ENCODE measurements around the gene SHISA7. TPM values are rescaled to one million over a fixed set of nuclear protein-coding genes. Genes with fewer than 3 reads are reported as not detected.

Gene SHISA7
- total and polyA plus RNA-seq, 2 experiments from 2014 or later = not detected

DNA sequence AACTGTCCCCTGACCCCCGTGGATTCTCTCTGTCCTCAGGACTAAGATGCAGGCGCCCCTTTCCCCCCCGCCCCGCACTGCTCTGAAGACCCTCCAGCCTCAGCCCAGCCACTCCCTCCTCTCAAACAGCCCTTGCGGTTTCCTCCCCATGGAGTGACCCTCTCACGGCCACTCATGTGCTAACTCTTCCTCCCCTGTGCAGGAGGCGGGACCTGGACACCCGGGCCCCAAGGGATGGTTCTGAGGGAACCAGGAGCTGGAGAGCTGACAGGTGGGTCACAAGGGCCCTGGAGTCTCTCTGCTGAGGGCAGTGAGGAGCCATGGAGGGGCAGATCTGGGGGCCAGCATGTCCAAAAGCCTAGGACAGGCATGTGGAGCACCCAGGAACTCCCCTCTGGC lies 16.4 kb upstream of the SHISA7 start:
- Histone ChIP-seq H3K4me1 (ENCODE audit: low read depth) (no peaks in the 10 kb centered on the region), H3K27me3 (no peaks in the 10 kb centered on the region), H3K27ac (no peak overlapping the region), H3K4me3 (no peak overlapping the region), H3K36me3 (no peaks in the 10 kb centered on the region), H3K9me3 (ENCODE audit: low read depth) (no peaks in the 10 kb centered on the region)
- TF ChIP-seq, protein P1, sequence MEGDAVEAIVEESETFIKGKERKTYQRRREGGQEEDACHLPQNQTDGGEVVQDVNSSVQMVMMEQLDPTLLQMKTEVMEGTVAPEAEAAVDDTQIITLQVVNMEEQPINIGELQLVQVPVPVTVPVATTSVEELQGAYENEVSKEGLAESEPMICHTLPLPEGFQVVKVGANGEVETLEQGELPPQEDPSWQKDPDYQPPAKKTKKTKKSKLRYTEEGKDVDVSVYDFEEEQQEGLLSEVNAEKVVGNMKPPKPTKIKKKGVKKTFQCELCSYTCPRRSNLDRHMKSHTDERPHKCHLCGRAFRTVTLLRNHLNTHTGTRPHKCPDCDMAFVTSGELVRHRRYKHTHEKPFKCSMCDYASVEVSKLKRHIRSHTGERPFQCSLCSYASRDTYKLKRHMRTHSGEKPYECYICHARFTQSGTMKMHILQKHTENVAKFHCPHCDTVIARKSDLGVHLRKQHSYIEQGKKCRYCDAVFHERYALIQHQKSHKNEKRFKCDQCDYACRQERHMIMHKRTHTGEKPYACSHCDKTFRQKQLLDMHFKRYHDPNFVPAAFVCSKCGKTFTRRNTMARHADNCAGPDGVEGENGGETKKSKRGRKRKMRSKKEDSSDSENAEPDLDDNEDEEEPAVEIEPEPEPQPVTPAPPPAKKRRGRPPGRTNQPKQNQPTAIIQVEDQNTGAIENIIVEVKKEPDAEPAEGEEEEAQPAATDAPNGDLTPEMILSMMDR (IDR thresholded peaks at IDR 0.05; ENCODE audit: low read depth, low read length) = no peak
- no peak for DNase-seq (ENCODE audit: low read depth in 1 of 2, low spot score in 1 of 2)

DNA sequence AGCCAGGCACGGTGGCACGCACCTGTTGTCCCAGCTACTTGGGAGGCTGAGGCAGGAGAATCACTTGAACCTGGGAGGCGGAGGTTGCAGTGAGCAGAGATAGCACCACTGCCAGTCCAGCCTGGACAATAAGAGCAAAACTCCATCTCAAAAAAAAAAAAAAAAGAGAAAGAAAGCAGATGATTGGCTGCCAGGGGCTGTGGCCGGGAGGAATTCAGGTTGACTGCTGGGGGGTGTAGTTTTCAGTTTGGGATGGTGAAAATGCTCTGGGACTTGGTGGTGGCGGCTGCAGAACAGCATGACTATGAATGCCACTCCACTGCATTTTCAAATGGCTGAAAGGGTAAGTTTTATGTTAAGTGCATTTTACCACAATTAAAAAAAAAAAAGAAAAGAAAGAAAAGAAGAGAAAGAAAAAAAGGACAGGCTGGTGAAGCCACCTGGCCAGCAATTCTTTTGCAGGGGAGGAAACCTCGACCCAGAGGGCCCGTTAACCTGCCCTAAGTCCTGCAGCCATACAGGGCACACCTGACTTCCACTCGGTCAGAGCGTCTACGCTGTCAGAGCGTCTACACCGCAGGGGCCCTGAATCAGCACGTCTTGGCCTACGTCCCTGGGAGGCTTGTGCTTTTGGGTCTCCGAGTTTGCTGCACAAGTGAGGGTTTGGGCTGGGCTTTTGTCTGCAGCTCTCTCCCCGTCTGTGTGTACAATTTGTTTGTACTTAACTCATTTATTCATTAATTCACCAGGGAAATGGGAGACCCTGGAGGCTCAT lies 14.8 kb upstream of the SHISA7 start:
- H3K36me3 ChIP-seq = no peaks in the 10 kb centered on the region

DNA sequence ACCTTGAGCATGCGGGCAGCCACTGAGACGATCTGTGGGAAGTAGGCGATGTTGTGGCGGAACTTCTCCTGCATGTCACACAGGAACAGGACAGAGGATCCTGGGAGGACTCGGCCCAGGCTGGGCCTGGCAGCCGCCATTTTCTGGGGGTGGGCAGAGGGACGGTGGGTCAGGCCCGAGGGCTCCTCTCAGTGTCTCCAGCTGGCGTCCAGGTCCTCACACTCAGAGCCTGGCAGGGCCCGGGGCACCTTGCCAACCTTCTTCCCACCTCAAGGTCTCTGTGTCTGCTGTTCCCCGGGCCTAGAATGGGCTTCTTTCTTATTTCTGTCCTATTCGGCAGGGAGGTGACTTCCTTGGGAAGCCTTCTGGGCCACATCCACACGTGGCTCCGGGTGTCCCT lies 13.2 kb upstream of the SHISA7 start:
- Histone ChIP-seq H3K9me3 (ENCODE audit: low read depth) (no peaks in the 10 kb centered on the region), H3K27me3 (peaks cover 12% of the 10 kb centered on the region), H3K4me1 (ENCODE audit: low read depth) (peaks cover 11% of the 10 kb centered on the region), H3K4me3 (no peak overlapping the region), H3K27ac (no peak overlapping the region), H3K36me3 (no peaks in the 10 kb centered on the region)
- TF ChIP-seq, protein P1 (IDR thresholded peaks at IDR 0.05; ENCODE audit: low read depth, low read length) = no peak
- no peak for DNase-seq (ENCODE audit: low read depth in 1 of 2, low spot score in 1 of 2)

More for the DNA sequence above, 14.8 kb upstream of the SHISA7 start:
- TF ChIP-seq, protein P1 (IDR thresholded peaks at IDR 0.05; ENCODE audit: low read depth, low read length) = no peak
- DNase-seq (ENCODE audit: low read depth in 1 of 2, low spot score in 1 of 2) = no peak
- H3K27me3 ChIP-seq = no peaks in the 10 kb centered on the region
- H3K27ac ChIP-seq = no peak overlapping the region
- H3K4me3 ChIP-seq = no peak overlapping the region
- no peaks in the 10 kb centered on the region for H3K9me3 ChIP-seq (ENCODE audit: low read depth)
- H3K4me1 ChIP-seq (ENCODE audit: low read depth) = no peaks in the 10 kb centered on the region

DNA sequence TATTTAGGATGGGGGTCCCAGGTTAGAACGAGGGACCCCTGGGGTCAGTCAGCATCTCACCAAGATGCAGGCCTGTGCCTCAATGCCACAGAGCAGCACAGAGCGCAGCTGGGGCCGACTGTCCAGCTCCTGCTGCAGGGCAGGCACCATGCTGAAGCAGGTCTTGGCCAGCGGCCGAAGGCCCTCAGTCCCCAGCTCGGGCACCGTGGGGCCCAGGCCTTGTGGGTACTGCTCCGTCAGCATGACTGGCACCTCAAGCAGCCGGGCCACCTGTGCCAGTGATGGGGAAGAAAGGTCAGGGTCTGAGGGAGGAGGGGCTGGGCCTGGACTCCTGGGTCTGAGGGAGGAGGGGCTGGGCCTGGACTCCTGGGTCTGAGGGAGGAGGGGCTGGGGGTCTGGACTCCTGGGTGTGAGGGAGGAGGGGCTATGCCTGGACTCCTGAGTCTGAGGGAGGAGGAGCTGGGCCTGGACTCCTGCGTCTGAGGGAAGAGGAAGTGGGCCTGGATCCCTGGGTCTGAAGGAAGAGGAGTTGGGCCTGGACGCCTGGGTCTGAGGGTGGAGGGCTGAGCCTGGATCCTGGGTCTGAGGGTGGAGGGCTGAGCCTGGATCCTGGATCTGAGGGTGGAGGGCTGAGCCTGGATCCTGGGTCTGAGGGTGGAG lies 12.6 kb upstream of the SHISA7 start:
- DNase-seq (ENCODE audit: low read depth in 1 of 2, low spot score in 1 of 2) = no peak
- no peak overlapping the region for H3K4me3 ChIP-seq
- peaks cover 11% of the 10 kb centered on the region for H3K4me1 ChIP-seq (ENCODE audit: low read depth)
- no peaks in the 10 kb centered on the region for H3K36me3 ChIP-seq
- TF ChIP-seq, protein P1 (IDR thresholded peaks at IDR 0.05; ENCODE audit: low read depth, low read length) = no peak
- peaks cover 19% of the 10 kb centered on the region for H3K27me3 ChIP-seq
- H3K27ac ChIP-seq = no peak overlapping the region
- no peaks in the 10 kb centered on the region for H3K9me3 ChIP-seq (ENCODE audit: low read depth)

DNA sequence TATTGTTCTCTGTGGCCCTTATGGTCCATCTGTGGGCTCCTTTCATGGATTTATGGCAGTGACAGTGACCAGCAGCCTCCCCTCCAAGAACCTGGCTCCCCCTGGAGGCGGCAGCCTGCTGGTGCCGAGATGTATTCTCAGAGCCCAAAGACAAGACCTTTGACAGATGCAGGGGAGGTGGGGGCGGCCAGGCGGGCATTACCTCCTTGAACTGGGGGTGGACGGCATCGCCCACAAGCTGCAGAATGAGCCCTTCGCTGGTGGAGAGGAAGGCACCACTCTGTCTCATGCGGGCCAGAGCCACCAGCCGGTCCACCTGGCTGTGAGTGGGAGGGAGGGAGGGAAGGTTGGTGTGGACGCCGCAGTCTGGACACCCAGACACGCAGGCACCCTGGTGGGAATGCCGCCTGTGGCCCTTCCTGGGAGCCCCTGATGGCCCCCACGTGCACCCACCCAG lies 11.7 kb upstream of the SHISA7 start:
- DNase-seq (ENCODE audit: low read depth in 1 of 2, low spot score in 1 of 2) = peak; percentile 46 to 54
- Histone ChIP-seq H3K4me1 (ENCODE audit: low read depth) (peaks cover 11% of the 10 kb centered on the region), H3K4me3 (no peak overlapping the region), H3K36me3 (no peaks in the 10 kb centered on the region), H3K9me3 (ENCODE audit: low read depth) (no peaks in the 10 kb centered on the region), H3K27ac (no peak overlapping the region), H3K27me3 (peaks cover 25% of the 10 kb centered on the region)
- TF ChIP-seq, protein P1 (IDR thresholded peaks at IDR 0.05; ENCODE audit: low read depth, low read length) = peak; percentile 75
